Myocyte (in vitro differentiated cells): Measurements from ENCODE around the gene NUTM2D. TPM values are rescaled to one million over a fixed set of nuclear protein-coding genes. Genes with fewer than 3 reads are reported as not detected.
"Not testable (repeated sequence)": the region's sequence is repeated elsewhere in the genome, so short reads cannot be mapped to it uniquely, and the experiment has no call there.

Experiments used
- DNase-seq: peaks from one replicate; pipeline ENCODE4 v3.0.0-alpha.2; 2012; ENCODE audit warnings: low read depth
- polyA plus RNA-seq: library from polyadenylated mRNA; unstranded; fragments of >200 nt; gene quantifications from one replicate; pipeline ENCODE4 v1.2.1, GENCODE V29; 2012; ENCODE audit warnings: missing spikeins
- total RNA-seq: library from RNA; depleted of rRNA; stranded (reverse); fragments of >200 nt; gene quantifications from 2 replicates; pipeline ENCODE4 v1.2.3, GENCODE V29; 2014

NUTM2D gene, protein sequence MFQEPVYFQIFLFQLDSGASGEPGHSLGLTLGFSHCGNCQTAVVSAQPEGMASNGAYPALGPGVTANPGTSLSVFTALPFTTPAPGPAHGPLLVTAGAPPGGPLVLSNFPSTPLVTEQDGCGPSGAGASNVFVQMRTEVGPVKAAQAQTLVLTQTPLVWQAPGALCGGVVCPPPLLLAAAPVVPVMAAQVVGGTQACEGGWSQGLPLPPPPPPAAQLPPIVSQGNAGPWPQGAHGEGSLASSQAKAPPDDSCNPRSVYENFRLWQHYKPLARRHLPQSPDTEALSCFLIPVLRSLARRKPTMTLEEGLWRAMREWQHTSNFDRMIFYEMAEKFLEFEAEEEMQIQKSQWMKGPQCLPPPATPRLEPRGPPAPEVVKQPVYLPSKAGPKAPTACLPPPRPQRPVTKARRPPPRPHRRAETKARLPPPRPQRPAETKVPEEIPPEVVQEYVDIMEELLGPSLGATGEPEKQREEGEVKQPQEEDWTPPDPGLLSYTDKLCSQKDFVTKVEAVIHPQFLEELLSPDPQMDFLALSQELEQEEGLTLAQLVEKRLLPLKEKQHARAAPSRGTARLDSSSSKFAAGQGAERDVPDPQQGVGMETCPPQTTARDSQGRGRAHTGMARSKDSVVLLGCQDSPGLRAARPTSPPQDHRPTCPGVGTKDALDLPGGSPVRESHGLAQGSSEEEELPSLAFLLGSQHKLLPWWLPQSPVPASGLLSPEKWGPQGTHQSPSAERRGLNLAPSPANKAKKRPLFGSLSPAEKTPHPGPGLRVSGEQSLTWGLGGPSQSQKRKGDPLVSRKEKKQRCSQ
- 2.5 and 3.1 TPM in 2 replicates for total RNA-seq
- polyA plus RNA-seq, result 3.9 TPM

DNA sequence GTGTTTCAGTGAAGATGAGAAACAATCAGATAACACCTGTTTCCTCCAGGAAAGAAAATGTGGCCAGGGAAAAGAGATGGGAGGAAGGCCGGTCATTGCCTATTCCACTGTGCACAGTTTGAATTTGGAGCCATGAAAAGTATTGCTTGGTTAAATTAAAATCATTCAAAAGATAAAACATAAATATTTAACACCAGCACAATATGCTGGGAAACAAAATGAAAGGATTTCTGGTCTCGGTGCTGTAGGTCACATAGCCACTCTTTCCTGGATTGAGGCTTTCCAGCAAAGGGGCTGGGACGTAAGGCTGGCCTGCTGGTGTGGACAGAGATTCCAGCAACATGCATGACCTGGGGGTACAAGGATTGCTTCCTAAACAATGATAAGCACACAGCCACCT lies at the start of gene NUTM2D:
NUTM2D (plus strand) TSS at position 301 of the 400 bp plus-strand sequence. CDS start 522 bp downstream, outside the sequence.
- DNase-seq, result not testable (repeated sequence)

DNA sequence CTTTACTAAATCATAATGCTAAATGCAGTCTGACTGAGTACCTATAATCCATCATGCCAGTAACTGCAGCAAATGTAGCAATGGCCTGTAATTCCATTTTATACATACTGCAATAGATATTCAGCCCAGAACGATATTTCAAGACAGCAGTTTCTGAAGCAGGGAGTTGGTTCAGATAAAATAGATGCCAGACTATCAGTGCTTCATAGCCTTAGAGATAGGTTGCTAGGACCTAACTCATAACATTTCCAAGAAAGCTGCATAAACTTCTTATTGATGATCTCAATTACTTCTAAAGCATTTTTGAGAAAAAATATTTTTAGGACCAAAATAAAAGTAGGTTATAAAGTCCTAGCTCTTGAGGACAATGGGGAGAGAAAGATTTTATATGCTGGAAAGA lies 48.8 kb upstream of the NUTM2D start:
- DNase-seq, result not testable (repeated sequence)

DNA sequence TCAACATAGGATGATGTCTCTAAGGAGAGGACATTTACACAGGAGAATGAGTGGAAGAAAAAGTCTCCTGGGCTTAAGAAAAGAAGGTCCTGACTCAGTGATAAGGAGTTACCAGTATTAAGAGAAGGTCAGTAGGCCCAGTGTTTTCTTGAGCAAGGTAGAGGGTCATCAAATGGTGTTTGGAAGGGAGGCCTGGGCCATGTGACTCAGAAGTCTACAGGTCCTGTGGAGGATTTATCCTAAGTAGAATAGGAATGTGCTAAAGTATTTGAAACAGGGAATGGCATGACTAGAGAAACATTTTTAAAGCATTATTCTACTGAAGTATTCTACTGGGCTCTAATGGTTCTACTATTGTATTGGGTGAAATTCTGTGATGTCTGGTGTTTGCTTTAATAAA lies 47.9 kb upstream of the NUTM2D start:
- not testable (repeated sequence) for DNase-seq

DNA sequence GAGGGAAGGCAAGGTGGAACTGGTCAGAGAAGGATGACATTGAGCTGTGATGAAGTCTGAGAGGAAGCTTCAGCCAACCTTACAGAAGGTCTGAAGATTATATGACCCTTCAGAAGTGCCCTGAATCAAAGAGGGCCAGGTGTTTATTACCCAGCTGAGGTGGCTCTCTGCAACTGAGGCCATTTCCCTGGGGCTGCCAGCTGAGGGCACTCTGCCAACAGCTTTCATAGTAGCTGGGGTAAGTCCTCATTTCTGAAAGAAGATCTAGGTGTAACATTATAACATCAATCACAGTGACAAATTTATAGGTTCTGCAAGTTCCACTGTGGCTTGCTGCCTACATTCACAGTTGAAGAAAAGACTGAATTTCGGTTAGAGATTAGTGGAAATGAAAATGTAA lies 46.0 kb upstream of the NUTM2D start:
- DNase-seq, result not testable (repeated sequence)

DNA sequence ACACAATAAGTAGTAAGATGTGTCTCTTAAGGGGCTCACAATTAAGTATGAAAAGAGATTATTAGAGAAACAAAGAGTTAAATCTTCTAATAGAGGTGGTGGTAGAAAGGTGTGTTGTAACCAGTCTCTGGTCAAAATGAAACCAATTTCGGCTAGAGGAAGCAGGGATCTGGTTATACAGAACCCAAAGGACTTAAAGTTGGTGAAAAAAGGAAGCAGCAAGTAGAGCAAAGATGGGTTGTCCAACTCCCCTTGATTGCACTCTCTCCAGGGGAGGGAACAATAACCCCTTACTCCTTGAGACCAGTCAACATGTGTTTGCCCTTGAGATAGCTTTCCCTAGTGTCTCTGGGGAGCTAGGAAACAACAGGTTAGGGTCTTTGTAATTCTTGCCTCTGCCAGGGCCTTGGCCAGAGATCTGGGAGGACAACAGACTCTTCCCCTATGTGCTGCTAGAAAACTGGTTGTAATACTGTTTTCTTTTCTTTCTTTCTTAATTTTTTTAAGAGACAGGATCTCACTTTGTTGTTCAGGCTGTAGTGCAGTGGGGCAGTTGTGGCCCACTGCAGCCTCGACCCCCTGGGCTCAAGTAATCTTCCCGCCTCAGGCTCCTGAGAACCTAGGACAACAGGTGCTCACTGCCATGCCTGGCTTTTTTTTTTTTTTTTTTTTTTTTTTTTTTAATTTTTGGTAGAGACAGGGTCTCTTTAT lies 43.7 kb upstream of the NUTM2D start:
- DNase-seq, result not testable (repeated sequence)

DNA sequence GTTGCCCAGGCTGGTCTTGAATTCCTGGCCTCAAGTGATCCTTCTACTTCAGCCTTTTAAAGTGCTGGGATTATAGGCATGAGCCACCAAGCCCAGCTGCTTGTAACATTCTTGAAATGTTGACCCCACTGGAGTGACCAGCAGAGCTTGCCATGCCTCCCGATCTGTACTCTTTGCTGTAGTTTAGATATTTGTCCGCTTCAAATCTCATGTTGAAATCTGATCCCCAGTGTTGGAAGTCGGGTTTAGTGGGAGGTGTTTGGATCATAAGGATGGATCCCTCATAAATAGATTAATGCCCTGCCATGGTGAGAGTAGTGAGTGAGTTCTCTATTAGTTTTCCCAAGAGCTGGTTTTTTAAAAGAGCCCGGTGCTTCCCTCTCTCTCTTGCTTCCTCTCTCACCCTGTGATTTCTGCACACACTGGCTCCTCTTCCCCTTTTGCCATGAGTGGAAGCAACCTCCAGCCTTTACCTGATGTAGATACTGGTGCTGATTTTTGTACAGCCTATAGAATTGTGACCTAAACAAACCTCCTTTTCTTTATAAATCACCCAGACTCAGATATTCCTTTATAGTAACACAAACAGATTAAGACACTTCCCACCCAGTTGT lies 43.1 kb upstream of the NUTM2D start:
- DNase-seq, result peak; percentile 43

DNA sequence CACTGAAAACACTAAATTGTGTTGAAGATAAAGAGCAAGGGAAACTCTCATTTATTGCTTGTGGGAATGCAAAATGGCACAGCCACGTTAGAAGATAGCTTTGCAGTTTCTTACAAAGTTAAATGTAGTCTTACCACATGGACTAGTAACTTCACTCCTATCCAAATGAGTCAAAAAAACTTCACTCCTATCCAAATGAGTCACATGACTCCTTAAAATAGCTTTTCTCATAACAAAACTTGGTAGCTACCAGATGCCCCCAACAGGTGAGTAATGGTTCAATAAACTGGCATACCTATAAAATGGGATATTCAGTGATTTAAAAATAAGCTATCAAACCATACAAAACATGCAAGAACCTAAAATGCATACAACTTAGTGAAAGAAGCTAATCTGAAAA lies 36.0 kb upstream of the NUTM2D start:
- not testable (repeated sequence) for DNase-seq

DNA sequence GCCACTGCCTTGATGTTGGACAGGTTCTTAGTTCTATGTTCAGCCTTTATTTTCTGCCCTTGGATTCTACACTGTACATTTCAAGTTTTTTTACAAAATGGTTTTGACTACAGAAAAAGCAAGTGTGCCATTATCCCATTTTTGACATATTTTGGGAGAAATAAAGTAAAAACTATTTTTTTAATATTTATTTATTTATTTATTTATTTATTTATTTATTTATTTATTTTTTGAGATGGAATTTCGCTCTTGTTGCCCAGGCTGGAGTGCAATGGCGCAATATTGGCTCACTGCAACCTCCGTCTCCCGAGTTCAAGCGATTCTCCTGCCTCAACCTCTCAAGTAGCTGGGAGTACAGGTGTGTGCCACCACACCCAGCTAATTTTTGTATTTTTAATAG lies 33.0 kb upstream of the NUTM2D start:
- not testable (repeated sequence) for DNase-seq

DNA sequence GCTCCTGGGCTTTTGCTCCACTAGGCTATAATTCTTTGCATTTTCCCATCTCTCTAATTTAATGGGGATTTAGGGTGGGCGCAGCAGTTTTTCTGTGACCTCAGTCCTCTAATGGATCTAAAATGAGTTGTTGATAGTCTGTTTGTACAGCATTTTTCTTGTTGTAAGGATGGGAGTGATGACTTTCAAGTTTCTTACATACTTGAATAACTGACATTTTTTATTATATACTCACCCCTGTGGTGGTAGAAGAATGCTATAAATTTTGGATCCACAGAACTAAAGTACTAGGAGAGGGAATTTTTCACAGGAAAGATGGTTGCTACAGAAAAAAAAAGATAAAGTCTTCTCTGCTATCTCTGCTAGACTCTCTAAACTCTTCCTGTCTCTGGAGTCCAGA lies 29.6 kb upstream of the NUTM2D start:
- DNase-seq, result not testable (repeated sequence)

DNA sequence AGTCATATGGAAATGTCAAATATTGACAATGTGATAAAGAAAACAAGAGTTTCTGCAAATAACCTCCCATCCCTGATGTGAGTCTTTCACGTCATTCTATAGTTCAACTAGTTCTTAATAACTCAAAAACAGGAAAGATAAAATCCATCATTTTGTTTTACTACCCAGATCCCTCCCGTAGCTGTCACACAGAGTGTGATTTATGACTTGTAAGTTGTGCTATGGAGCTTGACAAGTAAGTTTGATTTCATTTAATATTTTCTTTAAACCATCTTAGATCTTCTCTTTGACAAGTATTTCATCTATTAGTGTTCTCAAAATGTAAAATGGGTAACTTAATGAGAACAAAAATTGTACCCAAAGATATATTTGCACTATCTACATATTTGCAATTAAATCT lies 28.4 kb upstream of the NUTM2D start:
- not testable (repeated sequence) for DNase-seq

DNA sequence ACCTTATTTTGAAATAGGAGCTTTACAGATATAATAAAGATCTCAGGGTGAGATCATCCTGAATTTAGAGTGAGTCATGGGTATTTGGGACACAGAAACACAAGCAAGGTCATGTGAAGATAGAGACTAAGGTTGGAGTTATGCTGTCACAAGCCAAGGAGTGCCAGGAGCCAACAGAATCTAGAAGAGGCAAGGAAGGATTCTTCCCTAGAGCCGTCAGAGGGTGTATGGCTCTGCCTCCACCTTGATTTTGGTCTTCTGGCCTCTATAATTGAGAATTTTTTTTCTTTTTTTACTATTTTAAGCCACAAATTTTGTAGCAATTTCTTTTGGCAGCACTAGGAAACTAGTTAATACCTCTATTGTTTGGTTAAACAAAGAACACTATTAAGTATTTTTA lies 24.9 kb upstream of the NUTM2D start:
- DNase-seq, result not testable (repeated sequence)

DNA sequence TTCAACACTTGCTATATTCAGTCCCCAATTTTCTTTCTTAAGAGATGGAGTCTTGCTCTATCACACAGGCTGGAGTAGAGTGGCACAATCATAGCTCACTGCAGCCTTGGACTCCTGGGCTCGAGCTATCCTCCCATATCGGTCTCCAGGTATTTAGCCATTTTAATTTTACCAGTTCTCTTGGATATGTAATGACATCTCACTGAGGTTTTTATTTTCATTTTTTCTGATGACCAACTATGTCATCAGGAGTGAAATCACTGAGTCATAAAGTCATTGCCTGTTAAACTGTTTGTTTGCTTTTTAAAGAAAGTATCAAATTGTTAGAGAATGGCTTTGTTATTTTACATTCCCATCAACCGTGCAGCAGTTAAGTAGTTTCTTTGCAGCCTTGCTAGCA lies 17.1 kb upstream of the NUTM2D start:
- DNase-seq, result not testable (repeated sequence)

DNA sequence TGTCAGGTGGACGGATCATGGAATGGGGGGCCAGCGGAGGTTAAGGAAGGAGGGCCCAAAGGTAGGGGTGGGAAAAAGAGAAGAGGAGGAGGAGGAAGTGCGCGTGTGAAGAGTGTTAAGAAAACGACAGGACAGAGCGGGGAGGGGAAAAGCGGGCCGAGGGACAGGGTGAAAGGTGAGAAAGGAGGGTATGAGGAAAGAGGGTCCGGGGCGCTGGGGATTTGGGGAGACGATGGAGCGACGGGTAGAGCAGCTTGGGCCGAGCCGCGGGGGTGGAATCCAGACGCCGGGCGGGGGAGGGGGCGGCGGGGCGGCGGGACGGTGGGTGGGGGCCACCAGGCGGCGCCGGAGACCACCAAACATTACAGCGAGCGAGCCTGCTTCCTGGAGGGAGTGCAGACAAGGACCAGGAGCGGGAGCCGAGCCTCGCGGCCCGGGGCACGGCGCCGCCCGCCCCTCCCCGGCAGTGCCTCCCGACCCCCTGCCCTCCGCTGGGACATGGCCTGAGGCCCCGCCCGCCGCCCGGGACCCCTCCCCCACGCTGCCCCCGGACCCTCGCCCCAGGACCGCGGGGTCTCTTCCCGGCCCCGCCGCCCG lies 15.9 kb upstream of the NUTM2D start:
- not testable (repeated sequence) for DNase-seq

DNA sequence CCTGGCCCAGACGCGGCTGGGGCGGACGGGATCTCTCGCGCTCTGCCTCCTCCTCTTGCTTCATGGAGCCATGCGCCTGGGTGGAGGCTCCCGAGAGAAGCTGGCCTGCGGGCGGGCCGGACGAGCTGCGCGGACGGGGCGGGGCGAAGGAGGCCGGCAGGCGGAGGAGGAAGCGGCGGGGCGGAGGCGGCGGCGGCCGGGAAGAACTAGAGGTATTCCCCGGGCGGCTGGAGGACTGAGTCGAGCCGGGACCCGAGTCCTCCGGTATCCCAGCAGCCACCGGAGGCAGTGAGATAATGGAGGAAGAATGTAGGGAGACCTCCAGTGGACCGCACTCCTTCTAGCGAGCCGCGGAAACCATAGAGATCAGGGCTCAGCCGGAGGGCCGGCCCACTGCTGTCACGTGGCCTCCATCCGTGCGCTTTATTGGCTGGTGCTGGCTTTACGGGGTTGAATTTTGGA lies 15.3 kb upstream of the NUTM2D start:
- DNase-seq, result peak; percentile 95

DNA sequence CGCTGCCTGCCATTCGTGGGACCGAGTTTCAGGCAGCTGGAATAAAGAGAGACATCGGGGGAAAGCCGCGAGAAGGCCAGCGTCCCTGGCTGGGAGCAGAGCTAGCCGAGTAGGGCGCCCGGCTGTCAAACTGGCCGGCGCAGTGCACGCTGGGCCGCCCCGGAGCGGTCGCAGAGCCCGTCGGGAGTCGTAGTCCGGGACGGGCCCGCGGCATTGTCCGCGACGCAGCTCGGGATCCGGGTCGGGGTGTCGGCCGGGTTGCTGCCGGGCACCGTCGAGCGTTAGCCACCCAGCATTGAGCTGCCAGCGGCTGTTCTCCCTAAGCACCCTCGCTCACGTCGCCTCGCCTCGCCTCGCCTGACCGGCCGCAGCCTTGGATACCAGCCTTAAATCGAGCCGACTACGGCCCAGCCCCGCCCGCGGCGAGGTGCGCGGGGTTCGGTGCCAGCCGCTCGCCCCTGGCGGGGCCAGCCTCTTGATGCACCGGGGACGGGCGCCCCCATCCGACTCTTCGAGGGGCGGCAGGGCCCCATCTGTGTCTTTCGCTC lies 14.8 kb upstream of the NUTM2D start:
- DNase-seq, result peak; percentile 82

DNA sequence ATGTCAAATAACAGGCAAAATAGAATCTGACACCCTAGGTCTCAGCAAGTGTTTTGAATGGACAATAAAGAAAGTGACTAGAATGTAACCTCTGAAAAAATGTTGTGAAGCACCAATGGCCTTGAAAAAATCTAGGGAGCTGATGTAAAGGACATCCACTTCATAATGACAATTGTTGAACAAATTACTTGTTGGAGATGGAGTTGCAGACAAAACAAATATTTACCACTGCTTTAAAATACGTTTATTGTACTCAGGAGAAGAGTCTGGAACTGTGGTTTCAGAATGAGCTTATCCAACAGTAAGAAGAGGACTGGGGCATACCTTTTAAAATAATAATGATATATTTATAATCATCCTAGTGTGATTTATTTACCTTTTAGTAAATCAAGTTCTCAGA lies 11.8 kb upstream of the NUTM2D start:
- DNase-seq, result not testable (repeated sequence)

DNA sequence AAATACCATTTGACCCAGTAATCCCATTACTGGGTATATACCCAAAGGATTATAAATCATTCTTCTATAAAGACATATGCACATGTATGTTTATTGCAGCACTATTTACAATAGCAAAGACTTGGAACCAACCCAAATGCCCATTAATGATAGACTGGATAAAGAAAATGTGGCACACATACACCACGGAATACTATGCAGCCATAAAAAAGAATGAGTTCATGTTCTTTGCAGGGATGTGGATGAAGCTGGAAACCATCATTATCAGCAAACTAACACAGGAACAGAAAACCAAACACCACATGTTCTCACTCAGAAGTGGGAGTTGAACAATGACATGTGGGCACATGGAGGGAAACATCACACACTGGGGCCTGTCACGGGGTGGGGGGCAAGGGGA lies 7.4 kb upstream of the NUTM2D start:
- not testable (repeated sequence) for DNase-seq

DNA sequence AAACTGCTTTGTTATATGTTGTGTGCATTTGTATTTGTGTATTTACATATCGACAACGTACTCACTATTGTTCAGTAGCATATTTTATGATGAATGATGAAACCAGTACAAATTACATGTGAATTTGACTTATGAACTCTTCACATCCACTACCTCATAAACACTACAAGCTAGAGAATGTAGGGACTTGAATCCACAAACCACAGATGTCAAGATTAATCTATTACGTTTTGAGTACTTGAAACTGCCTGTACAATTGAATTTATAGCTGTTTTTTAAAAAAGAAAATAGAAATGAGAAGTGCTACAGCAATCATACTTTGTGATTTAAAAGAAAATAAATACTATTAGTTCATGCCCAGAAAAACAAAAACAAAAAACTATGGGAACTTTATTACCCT lies 4.7 kb upstream of the NUTM2D start:
- not testable (repeated sequence) for DNase-seq

DNA sequence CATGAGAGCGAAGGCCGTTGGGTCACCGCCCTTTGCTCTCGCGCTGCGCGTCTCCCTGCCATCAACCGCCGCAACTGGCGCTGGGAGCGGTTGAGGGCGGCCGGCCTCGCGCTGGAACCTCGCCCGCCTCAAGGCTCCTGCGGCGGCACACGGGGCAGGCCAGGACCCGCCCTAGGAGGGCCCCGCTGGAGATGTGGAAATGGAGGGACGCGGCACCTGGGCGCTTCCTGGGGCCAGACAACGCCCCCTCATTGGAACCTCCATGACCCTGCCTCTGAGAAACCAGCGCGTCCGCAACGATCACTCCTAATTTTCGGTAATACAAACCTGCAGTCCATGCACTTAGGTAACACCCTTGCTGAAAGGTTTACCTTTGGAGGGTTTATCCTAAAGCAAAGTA lies 2.4 kb upstream of the NUTM2D start:
- not testable (repeated sequence) for DNase-seq

DNA sequence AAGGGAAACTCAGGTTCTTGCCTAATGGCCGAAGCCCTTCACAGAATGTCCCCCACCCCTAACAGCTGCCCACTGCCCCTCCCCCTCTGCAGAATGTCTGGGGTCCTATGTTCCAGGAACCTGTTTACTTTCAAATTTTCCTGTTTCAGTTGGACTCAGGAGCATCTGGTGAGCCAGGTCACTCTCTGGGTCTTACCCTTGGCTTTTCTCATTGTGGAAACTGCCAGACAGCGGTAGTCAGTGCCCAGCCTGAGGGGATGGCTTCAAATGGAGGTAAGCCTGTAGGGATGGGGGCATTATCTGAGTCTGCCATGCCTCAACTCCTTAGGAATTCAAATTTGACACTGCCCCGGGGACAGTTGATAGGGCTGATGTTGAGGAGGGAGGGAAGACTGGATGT lies 615 bp downstream of the NUTM2D start:
- not testable (repeated sequence) for DNase-seq
